Peyer's patch (tissue), 4 donors: ENCODE results near the gene RSPRY1. TPM values are rescaled to one million over a fixed set of nuclear protein-coding genes. Genes with fewer than 3 reads are reported as not detected.

ENCODE experiments used
- DNase-seq, 3 donors: peaks; one replicate each; pipeline ENCODE4 v3.0.0-alpha.2; 2017 to 2019
- H3K27ac ChIP-seq, 4 donors: fragments of 200-600 bp; sonication (generic); one replicate each; pipeline ENCODE4 v1.5.1; 2016 to 2019
- H3K27me3 ChIP-seq, 2 donors: fragments of 200-600 bp; sonication (generic); one replicate each; pipeline ENCODE4 v1.5.1; 2019
- H3K36me3 ChIP-seq, 3 donors: fragments of 200-600 bp; sonication (generic); one replicate each; pipeline ENCODE4 v1.5.1; 2016 to 2019
- H3K4me1 ChIP-seq, 4 donors: fragments of 200-600 bp; sonication (generic); one replicate each; pipeline ENCODE4 v1.5.1; 2016 to 2019
- H3K4me3 ChIP-seq, 4 donors: fragments of 200-600 bp; sonication (generic); 1 replicate in 3 of 4; 2 replicates in 1 of 4; pipeline ENCODE4 v1.5.1; 2016 to 2019; ENCODE audit warnings: mild to moderate bottlenecking in 1 of 4
- H3K9me3 ChIP-seq, 4 donors: fragments of 200-600 bp; sonication (generic); one replicate each; pipeline ENCODE4 v1.5.1; 2016 to 2019; ENCODE audit warnings: mild to moderate bottlenecking in 1 of 4
- POLR2A ChIP-seq, 2 donors: fragments of 450-650 bp; IDR thresholded peaks; one replicate each; pipeline ENCODE4 v1.5.1; 2017; ENCODE audit warnings: antibody characterized with exemption in 2 of 2, mild to moderate bottlenecking in 2 of 2, moderate library complexity in 2 of 2
- total RNA-seq, 4 donors: library from RNA; depleted of rRNA; stranded (reverse); fragments of >200 nt; gene quantifications; one replicate each; pipeline ENCODE4 v1.1.0, GENCODE V29; 2016
- TF ChIP-seq, protein P1 (sequence below), 6 experiments: fragments of 450-650 bp in 4 of 6; fragments of 200-600 bp in 2 of 6; sonication (generic) in 1 of 6; IDR thresholded peaks; one replicate each; pipeline ENCODE4 v1.5.1; 2017 to 2019; ENCODE audit warnings: antibody characterized with exemption in 6 of 6, mild to moderate bottlenecking in 3 of 6, moderate library complexity in 1 of 6

The RSPRY1 gene
- total RNA-seq, 4 donors from 2014 or later: 49.0 to 84.7 (median 65.1) TPM

DNA sequence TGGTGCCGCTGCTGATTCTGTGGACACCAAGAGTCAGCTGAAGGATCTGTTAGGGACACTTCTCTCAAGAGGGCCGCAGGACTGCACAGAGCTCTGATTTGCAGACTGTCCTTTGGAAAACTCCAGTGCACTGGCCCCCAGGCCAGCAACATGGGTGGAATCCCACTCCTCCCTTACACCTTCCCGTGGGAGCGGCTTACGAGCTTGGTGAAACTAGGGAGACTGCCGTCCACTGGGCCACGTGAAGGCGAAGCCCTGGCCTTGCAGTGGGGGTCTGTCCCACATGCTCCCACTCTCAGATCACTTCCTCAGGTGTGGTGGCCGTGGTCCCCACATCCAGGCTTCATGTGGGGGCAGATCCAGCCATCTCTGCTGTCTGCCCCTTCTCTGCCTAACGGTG, 36.7 kb upstream of the RSPRY1 start:
- TF ChIP-seq, protein P1, sequence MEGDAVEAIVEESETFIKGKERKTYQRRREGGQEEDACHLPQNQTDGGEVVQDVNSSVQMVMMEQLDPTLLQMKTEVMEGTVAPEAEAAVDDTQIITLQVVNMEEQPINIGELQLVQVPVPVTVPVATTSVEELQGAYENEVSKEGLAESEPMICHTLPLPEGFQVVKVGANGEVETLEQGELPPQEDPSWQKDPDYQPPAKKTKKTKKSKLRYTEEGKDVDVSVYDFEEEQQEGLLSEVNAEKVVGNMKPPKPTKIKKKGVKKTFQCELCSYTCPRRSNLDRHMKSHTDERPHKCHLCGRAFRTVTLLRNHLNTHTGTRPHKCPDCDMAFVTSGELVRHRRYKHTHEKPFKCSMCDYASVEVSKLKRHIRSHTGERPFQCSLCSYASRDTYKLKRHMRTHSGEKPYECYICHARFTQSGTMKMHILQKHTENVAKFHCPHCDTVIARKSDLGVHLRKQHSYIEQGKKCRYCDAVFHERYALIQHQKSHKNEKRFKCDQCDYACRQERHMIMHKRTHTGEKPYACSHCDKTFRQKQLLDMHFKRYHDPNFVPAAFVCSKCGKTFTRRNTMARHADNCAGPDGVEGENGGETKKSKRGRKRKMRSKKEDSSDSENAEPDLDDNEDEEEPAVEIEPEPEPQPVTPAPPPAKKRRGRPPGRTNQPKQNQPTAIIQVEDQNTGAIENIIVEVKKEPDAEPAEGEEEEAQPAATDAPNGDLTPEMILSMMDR (IDR thresholded peaks at IDR 0.05): no peak
- no peak for TF ChIP-seq POLR2A (IDR thresholded peaks at IDR 0.05)
- Histone ChIP-seq H3K9me3 (no peaks in the 10 kb centered on the region), H3K4me3 (no peak overlapping the region), H3K27ac (no peak overlapping the region), H3K27me3 (no peaks in the 10 kb centered on the region), H3K4me1 (no peaks in the 10 kb centered on the region), H3K36me3 (peaks cover 0 to 34% (median 0%) of the 10 kb centered on the region in 3 donors)
- no peak for DNase-seq

DNA sequence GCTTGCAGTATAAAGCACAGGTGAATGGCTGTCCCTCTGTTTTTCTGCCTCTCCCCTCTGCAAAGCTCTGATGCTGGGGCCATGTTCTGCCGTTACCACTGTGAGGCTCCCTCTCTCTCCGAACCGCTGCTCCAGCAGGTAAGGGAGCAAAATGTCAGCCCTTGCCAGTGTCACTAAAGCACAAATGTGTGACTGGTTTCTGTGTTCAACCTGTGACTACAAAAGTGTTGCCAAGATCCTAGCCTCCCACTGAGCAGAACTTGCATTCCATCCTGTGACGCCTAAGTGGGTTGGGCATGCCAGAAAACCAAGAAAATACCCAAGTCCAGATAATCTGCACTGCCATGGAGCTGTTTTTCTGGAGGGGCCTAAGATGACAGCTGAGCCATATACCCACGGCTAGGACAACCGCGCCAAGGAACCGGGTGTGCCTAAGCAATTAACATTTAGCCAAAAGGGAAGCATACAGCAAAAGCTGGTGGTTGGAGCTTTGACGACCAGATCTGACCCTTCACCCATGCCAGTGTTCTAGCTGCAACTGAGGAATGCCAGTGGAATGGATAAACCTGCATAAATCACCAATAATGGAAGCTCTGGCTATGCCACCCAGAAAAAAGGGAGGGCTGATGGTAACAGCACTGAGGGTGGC, 35.3 kb upstream of the RSPRY1 start:
- H3K4me3 ChIP-seq: no peak overlapping the region
- H3K36me3 ChIP-seq: peaks cover 0 to 46% (median 0%) of the 10 kb centered on the region in 3 donors
- no peak for DNase-seq
- no peaks in the 10 kb centered on the region for H3K9me3 ChIP-seq
- H3K27ac ChIP-seq: no peak overlapping the region
- no peaks in the 10 kb centered on the region for H3K4me1 ChIP-seq
- TF ChIP-seq, protein P1 (IDR thresholded peaks at IDR 0.05): no peak
- no peak for TF ChIP-seq POLR2A (IDR thresholded peaks at IDR 0.05)
- H3K27me3 ChIP-seq: no peaks in the 10 kb centered on the region

DNA sequence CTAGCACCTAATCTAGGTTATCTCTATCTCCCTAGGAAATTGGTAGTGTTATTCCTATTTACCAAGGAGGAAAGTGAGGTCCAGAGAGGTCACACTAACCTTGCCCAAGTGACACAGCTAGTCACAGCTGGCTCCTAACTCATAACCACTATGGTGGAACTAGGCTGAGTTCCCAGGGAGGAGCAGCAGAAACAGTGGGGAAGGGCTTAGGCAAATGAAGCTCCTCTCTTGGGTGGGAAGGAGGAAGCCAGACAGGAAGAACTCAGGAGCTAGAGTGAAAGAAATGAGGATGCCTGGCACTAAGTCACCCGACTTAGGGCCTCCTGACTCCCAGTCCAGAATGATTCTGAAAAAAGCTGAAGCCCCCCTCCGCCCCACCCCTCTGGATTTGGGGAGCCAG, 34.8 kb upstream of the RSPRY1 start:
- DNase-seq: no peak
- TF ChIP-seq POLR2A (IDR thresholded peaks at IDR 0.05): peak in 1 of 2 donors; percentile 5
- TF ChIP-seq, protein P1 (IDR thresholded peaks at IDR 0.05): no peak
- H3K27ac ChIP-seq: no peak overlapping the region
- no peaks in the 10 kb centered on the region for H3K9me3 ChIP-seq
- H3K4me1 ChIP-seq: no peaks in the 10 kb centered on the region
- no peaks in the 10 kb centered on the region for H3K27me3 ChIP-seq
- H3K36me3 ChIP-seq: peaks cover 0 to 48% (median 0%) of the 10 kb centered on the region in 3 donors
- H3K4me3 ChIP-seq: no peak overlapping the region

DNA sequence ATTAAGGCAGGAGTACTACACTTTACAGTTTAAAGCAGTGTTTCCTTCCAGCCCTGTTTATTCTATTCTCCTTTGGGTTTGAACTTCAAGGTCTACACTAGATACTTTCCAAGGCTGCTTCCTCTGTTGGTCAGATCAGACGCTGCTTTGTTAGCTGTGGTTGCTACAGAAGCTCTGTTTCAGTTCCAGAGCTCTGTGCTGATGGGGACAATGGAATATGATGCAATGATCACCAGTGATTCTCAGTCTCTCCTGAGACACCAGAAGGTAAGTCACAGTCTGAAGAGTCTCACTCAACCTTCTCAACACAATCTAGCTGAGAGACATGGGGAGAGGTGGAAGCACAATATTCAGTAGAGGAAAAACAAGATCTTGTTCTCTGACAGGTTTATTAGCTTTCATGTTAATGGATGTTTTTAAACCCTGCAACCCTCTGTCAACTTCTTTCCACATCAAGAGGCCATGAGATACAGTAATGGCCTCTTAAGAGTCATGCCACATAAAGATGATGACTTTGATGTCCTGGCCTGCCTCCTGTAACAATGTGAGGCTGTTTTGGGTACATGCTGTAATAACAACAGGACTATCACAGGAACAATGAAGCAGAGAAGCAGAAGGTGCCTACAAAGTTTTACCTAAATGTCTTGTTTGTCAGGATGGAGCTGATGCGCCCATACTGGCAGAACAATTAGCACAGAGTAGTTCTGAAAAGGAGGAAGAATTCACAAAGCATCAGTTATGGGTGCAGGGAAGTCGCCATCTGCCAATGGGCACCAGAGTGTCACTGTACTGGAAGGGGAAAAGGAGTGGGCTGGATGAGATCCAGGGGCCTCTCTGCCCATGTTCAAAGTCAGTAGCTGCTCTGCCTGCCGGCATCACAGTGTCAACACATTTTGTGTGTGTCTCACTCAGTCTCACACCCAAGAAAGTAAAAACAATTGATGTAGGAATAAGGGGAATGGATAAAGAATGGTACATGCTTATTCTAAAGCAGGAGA, 33.7 kb upstream of the RSPRY1 start:
- Histone ChIP-seq H3K27ac (no peak overlapping the region), H3K4me3 (no peak overlapping the region), H3K36me3 (peaks cover 0 to 50% (median 0%) of the 10 kb centered on the region in 3 donors), H3K4me1 (no peaks in the 10 kb centered on the region), H3K27me3 (no peaks in the 10 kb centered on the region), H3K9me3 (no peaks in the 10 kb centered on the region)
- TF ChIP-seq, protein P1 (IDR thresholded peaks at IDR 0.05): no peak
- TF ChIP-seq POLR2A (IDR thresholded peaks at IDR 0.05): no peak
- no peak for DNase-seq

DNA sequence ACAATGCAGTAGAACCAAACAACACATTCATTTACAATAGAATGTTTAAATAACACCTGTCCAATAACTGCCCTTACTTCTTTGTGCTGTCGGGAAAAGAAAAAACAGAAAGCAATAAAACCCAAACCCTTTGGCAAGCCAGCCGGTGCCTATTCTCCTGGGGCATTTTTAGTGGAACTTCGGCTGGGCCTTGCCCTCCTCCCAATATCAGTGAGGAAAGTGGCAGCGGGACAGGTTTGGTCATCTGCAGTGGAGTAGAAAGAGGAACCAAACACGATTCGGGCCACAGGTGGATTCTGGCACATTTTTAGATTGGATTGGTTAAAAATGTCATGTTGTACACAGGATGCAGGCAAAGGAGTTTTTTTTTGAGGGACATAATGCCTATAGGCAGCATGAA, 32.3 kb upstream of the RSPRY1 start:
- Histone ChIP-seq H3K4me3 (no peak overlapping the region), H3K27ac (no peak overlapping the region), H3K4me1 (no peaks in the 10 kb centered on the region), H3K27me3 (no peaks in the 10 kb centered on the region), H3K9me3 (no peaks in the 10 kb centered on the region), H3K36me3 (peaks cover 0 to 58% (median 0%) of the 10 kb centered on the region in 3 donors)
- DNase-seq: no peak
- TF ChIP-seq POLR2A (IDR thresholded peaks at IDR 0.05): no peak
- TF ChIP-seq, protein P1 (IDR thresholded peaks at IDR 0.05): no peak
